ENCODE data around the gene MOCS1.

The MOCS1 gene

GRCh38 chr6:39910164-39910563 is 24.1 kb downstream of the MOCS1 start:
- no peaks in the 10 kb centered on the region for H3K9me3 ChIP-seq (ENCODE audit: insufficient read depth, low read depth, low read length)
- H3K27me3 ChIP-seq (ENCODE audit: insufficient read depth, low read length): no peaks in the 10 kb centered on the region
- no peaks in the 10 kb centered on the region for H3K4me1 ChIP-seq (ENCODE audit: insufficient read depth, low read length)
- no peak overlapping the region for H3K4me3 ChIP-seq (ENCODE audit: low read length)
- H3K27ac ChIP-seq (ENCODE audit: low read depth, low read length): no peak overlapping the region
- H3K36me3 ChIP-seq (ENCODE audit: insufficient read depth, low read length): peaks cover 37% of the 10 kb centered on the region
- no peak overlapping the region for H3K9ac ChIP-seq (ENCODE audit: low read depth, low read length)

GRCh38 chr6:39909701-39910100 is 24.6 kb downstream of the MOCS1 start:
- 95% methylated on average over 4 of the region's 5 CpGs for WGBS
- Histone ChIP-seq H3K4me3 (ENCODE audit: low read length) (no peak overlapping the region), H3K4me1 (ENCODE audit: insufficient read depth, low read length) (no peaks in the 10 kb centered on the region), H3K27ac (ENCODE audit: low read depth, low read length) (no peak overlapping the region), H3K27me3 (ENCODE audit: insufficient read depth, low read length) (no peaks in the 10 kb centered on the region), H3K9ac (ENCODE audit: low read depth, low read length) (no peak overlapping the region), H3K9me3 (ENCODE audit: insufficient read depth, low read depth, low read length) (no peaks in the 10 kb centered on the region), H3K36me3 (ENCODE audit: insufficient read depth, low read length) (peaks cover 36% of the 10 kb centered on the region)

GRCh38 chr6:39908838-39909583 is 25.3 kb downstream of the MOCS1 start:
- Histone ChIP-seq H3K27me3 (ENCODE audit: insufficient read depth, low read length) (no peaks in the 10 kb centered on the region), H3K36me3 (ENCODE audit: insufficient read depth, low read length) (peaks cover 36% of the 10 kb centered on the region), H3K4me3 (ENCODE audit: low read length) (no peak overlapping the region), H3K4me1 (ENCODE audit: insufficient read depth, low read length) (no peaks in the 10 kb centered on the region), H3K9ac (ENCODE audit: low read depth, low read length) (no peak overlapping the region), H3K9me3 (ENCODE audit: insufficient read depth, low read depth, low read length) (no peaks in the 10 kb centered on the region), H3K27ac (ENCODE audit: low read depth, low read length) (no peak overlapping the region)
- WGBS: 90% methylated on average over 13 of the region's 13 CpGs

- Histone ChIP-seq H3K36me3 (ENCODE audit: insufficient read depth, low read length) (peaks cover 31% of the 10 kb centered on the region), H3K9ac (ENCODE audit: low read depth, low read length) (no peak overlapping the region), H3K9me3 (ENCODE audit: insufficient read depth, low read depth, low read length) (no peaks in the 10 kb centered on the region), H3K27me3 (ENCODE audit: insufficient read depth, low read length) (no peaks in the 10 kb centered on the region), H3K4me1 (ENCODE audit: insufficient read depth, low read length) (no peaks in the 10 kb centered on the region), H3K4me3 (ENCODE audit: low read length) (no peak overlapping the region), H3K27ac (ENCODE audit: low read depth, low read length) (no peak overlapping the region)
- 94% methylated on average over 5 of the region's 5 CpGs for WGBS
Measured at GRCh38 chr6:39907871-39908575, 26.2 kb downstream of the MOCS1 start.

GRCh38 chr6:39906318-39906761 is 27.9 kb downstream of the MOCS1 start:
- WGBS: 96% methylated on average over 13 of the region's 13 CpGs
- no peak overlapping the region for H3K9ac ChIP-seq (ENCODE audit: low read depth, low read length)
- H3K9me3 ChIP-seq (ENCODE audit: insufficient read depth, low read depth, low read length): no peaks in the 10 kb centered on the region
- no peaks in the 10 kb centered on the region for H3K27me3 ChIP-seq (ENCODE audit: insufficient read depth, low read length)
- H3K4me3 ChIP-seq (ENCODE audit: low read length): no peak overlapping the region
- no peak overlapping the region for H3K27ac ChIP-seq (ENCODE audit: low read depth, low read length)
- peaks cover 19% of the 10 kb centered on the region for H3K36me3 ChIP-seq (ENCODE audit: insufficient read depth, low read length)
- H3K4me1 ChIP-seq (ENCODE audit: insufficient read depth, low read length): no peaks in the 10 kb centered on the region

- Histone ChIP-seq H3K4me1 (ENCODE audit: insufficient read depth, low read length) (no peaks in the 10 kb centered on the region), H3K27me3 (ENCODE audit: insufficient read depth, low read length) (no peaks in the 10 kb centered on the region), H3K36me3 (ENCODE audit: insufficient read depth, low read length) (peaks cover 19% of the 10 kb centered on the region), H3K4me3 (ENCODE audit: low read length) (no peak overlapping the region), H3K9me3 (ENCODE audit: insufficient read depth, low read depth, low read length) (no peaks in the 10 kb centered on the region), H3K9ac (ENCODE audit: low read depth, low read length) (no peak overlapping the region), H3K27ac (ENCODE audit: low read depth, low read length) (no peak overlapping the region)
- 96% methylated on average over 4 of the region's 4 CpGs for WGBS
Measured at GRCh38 chr6:39905640-39905975, 28.7 kb downstream of the MOCS1 start.

- Histone ChIP-seq H3K27me3 (ENCODE audit: insufficient read depth, low read length) (no peaks in the 10 kb centered on the region), H3K4me1 (ENCODE audit: insufficient read depth, low read length) (no peaks in the 10 kb centered on the region), H3K4me3 (ENCODE audit: low read length) (no peak overlapping the region), H3K9me3 (ENCODE audit: insufficient read depth, low read depth, low read length) (no peaks in the 10 kb centered on the region), H3K27ac (ENCODE audit: low read depth, low read length) (no peak overlapping the region), H3K36me3 (ENCODE audit: insufficient read depth, low read length) (peaks cover 16% of the 10 kb centered on the region), H3K9ac (ENCODE audit: low read depth, low read length) (no peak overlapping the region)
- 95% methylated on average over 4 of the region's 4 CpGs for WGBS
Measured at GRCh38 chr6:39904946-39905639, 29.2 kb downstream of the MOCS1 start.

GRCh38 chr6:39903656-39904055 is 30.6 kb downstream of the MOCS1 start:
- Histone ChIP-seq H3K9ac (ENCODE audit: low read depth, low read length) (no peak overlapping the region), H3K27ac (ENCODE audit: low read depth, low read length) (no peak overlapping the region), H3K27me3 (ENCODE audit: insufficient read depth, low read length) (no peaks in the 10 kb centered on the region), H3K4me1 (ENCODE audit: insufficient read depth, low read length) (no peaks in the 10 kb centered on the region), H3K36me3 (ENCODE audit: insufficient read depth, low read length) (peaks cover 15% of the 10 kb centered on the region), H3K4me3 (ENCODE audit: low read length) (no peak overlapping the region), H3K9me3 (ENCODE audit: insufficient read depth, low read depth, low read length) (no peaks in the 10 kb centered on the region)
- WGBS: 94% methylated on average over 6 of the region's 6 CpGs

- Histone ChIP-seq H3K27ac (ENCODE audit: low read depth, low read length) (no peak overlapping the region), H3K9me3 (ENCODE audit: insufficient read depth, low read depth, low read length) (no peaks in the 10 kb centered on the region), H3K9ac (ENCODE audit: low read depth, low read length) (no peak overlapping the region), H3K27me3 (ENCODE audit: insufficient read depth, low read length) (no peaks in the 10 kb centered on the region), H3K4me3 (ENCODE audit: low read length) (no peak overlapping the region), H3K4me1 (ENCODE audit: insufficient read depth, low read length) (peaks cover 3% of the 10 kb centered on the region; the same call in 1 of the 2 replicates), H3K36me3 (ENCODE audit: insufficient read depth, low read length) (peaks cover 12% of the 10 kb centered on the region)
- WGBS: 96% methylated on average over 4 of the region's 4 CpGs
Measured at GRCh38 chr6:39902786-39903465, 31.3 kb downstream of the MOCS1 start.

GRCh38 chr6:39902136-39902535 is 32.1 kb downstream of the MOCS1 start:
- no peak overlapping the region for H3K4me3 ChIP-seq (ENCODE audit: low read length)
- peaks cover 11% of the 10 kb centered on the region; the same call in 1 of the 2 replicates for H3K4me1 ChIP-seq (ENCODE audit: insufficient read depth, low read length)
- H3K9ac ChIP-seq (ENCODE audit: low read depth, low read length): no peak overlapping the region
- no peak overlapping the region for H3K27ac ChIP-seq (ENCODE audit: low read depth, low read length)
- 93% methylated on average over 2 of the region's 2 CpGs for WGBS
- H3K9me3 ChIP-seq (ENCODE audit: insufficient read depth, low read depth, low read length): no peaks in the 10 kb centered on the region
- peaks cover 12% of the 10 kb centered on the region for H3K36me3 ChIP-seq (ENCODE audit: insufficient read depth, low read length)
- H3K27me3 ChIP-seq (ENCODE audit: insufficient read depth, low read length): no peaks in the 10 kb centered on the region

GRCh38 chr6:39901670-39902069 is 32.6 kb downstream of the MOCS1 start:
- Histone ChIP-seq H3K9me3 (ENCODE audit: insufficient read depth, low read depth, low read length) (no peaks in the 10 kb centered on the region), H3K4me3 (ENCODE audit: low read length) (no peak overlapping the region), H3K9ac (ENCODE audit: low read depth, low read length) (no peak overlapping the region), H3K4me1 (ENCODE audit: insufficient read depth, low read length) (peaks cover 11% of the 10 kb centered on the region; the same call in 1 of the 2 replicates), H3K36me3 (ENCODE audit: insufficient read depth, low read length) (peaks cover 11% of the 10 kb centered on the region), H3K27ac (ENCODE audit: low read depth, low read length) (no peak overlapping the region), H3K27me3 (ENCODE audit: insufficient read depth, low read length) (no peaks in the 10 kb centered on the region)
- 95% methylated on average over 19 of the region's 19 CpGs for WGBS

Data from HUES64 (cell line).